Osteoblast (primary cell): ENCODE results near the gene IL17RD. TPM values are rescaled to one million over a fixed set of nuclear protein-coding genes. Genes with fewer than 3 reads are reported as not detected.

Experiments
- DNase-seq: peaks from one replicate; pipeline ENCODE4 v3.0.0; 2011; ENCODE audit warnings: low spot score, mixed read lengths; ENCODE audit not compliant: insufficient read length; ENCODE audit errors: missing footprints
- H2AFZ ChIP-seq: 2 replicates; pipeline ENCODE4 v1.6.0; 2011; ENCODE audit warnings: mild to moderate bottlenecking, low read length
- H3K27ac ChIP-seq: 2 replicates; pipeline ENCODE4 v1.5.1; 2011; ENCODE audit warnings: mild to moderate bottlenecking, low read depth, low read length, moderate library complexity
- H3K27me3 ChIP-seq: 2 replicates; pipeline ENCODE4 v1.6.0; 2012; ENCODE audit warnings: mild to moderate bottlenecking, control low read depth, inconsistent platforms, low read length, moderate library complexity; ENCODE audit not compliant: insufficient read depth
- H3K36me3 ChIP-seq: 2 replicates; pipeline ENCODE4 v1.5.1; 2011; ENCODE audit warnings: mild to moderate bottlenecking, low read length, control low read depth, moderate library complexity; ENCODE audit not compliant: insufficient read depth
- H3K4me1 ChIP-seq: 2 replicates; pipeline ENCODE4 v1.5.1; 2011; ENCODE audit warnings: mild to moderate bottlenecking, low read length, control low read depth, moderate library complexity; ENCODE audit not compliant: insufficient read depth
- H3K4me2 ChIP-seq: 2 replicates; pipeline ENCODE4 v1.6.0; 2011; ENCODE audit warnings: mild to moderate bottlenecking, low read length; ENCODE audit not compliant: insufficient read depth
- H3K4me3 ChIP-seq: fragments of 200-600 bp; sonication (generic); 3 replicates; pipeline ENCODE4 v1.5.1; 2012; ENCODE audit warnings: mild to moderate bottlenecking, low read length, inconsistent platforms; ENCODE audit not compliant: insufficient read depth
- H3K79me2 ChIP-seq: 2 replicates; pipeline ENCODE4 v1.6.0; 2012; ENCODE audit warnings: mild to moderate bottlenecking, low read length, control low read depth, inconsistent platforms; ENCODE audit not compliant: insufficient read depth
- H3K9me3 ChIP-seq: 2 replicates; pipeline ENCODE4 v1.5.1; 2011; ENCODE audit warnings: low read depth, low read length, control low read depth
- H4K20me1 ChIP-seq: 2 replicates; pipeline ENCODE4 v1.6.0; 2012; ENCODE audit warnings: mild to moderate bottlenecking, low read length, control low read depth; ENCODE audit not compliant: insufficient read depth
- CTCF ChIP-seq: IDR thresholded peaks from 2 replicates; pipeline ENCODE4 v1.5.1; 2011; ENCODE audit warnings: mild to moderate bottlenecking, low read depth, low read length, moderate library complexity; ENCODE audit errors: extremely low read depth
- total RNA-seq: library from RNA; depleted of rRNA; stranded (reverse); fragments of >200 nt; gene quantifications from 2 replicates; pipeline ENCODE4 v1.2.3, GENCODE V29; 2012

Gene IL17RD
- total RNA-seq, 1 donor = 2.2 TPM

- H3K4me1 ChIP-seq = no peaks in the 10 kb centered on the region
- H3K36me3 ChIP-seq = no peaks in the 10 kb centered on the region
- H2AFZ ChIP-seq = no peak overlapping the region
- no peak overlapping the region for H3K4me3 ChIP-seq
- no peaks in the 10 kb centered on the region for H3K9me3 ChIP-seq
- no peak for TF ChIP-seq CTCF
- no peaks in the 10 kb centered on the region for H3K79me2 ChIP-seq
- DNase-seq = no peak
- no peak overlapping the region for H3K4me2 ChIP-seq
- no peaks in the 10 kb centered on the region for H4K20me1 ChIP-seq
- H3K27ac ChIP-seq = no peak overlapping the region
- H3K27me3 ChIP-seq = peaks cover 26% of the 10 kb centered on the region
These were observed 6.1 kb downstream of the IL17RD start for GRCh38 chr3:57158813-57159738.

GRCh38 chr3:57158325-57158724 is 6.8 kb downstream of the IL17RD start:
- no peak for TF ChIP-seq CTCF
- Histone ChIP-seq H3K4me3 (no peak overlapping the region), H3K27me3 (peaks cover 20% of the 10 kb centered on the region), H3K4me2 (no peak overlapping the region), H3K9me3 (no peaks in the 10 kb centered on the region), H3K36me3 (no peaks in the 10 kb centered on the region), H3K79me2 (no peaks in the 10 kb centered on the region), H3K4me1 (no peaks in the 10 kb centered on the region), H4K20me1 (no peaks in the 10 kb centered on the region), H2AFZ (no peak overlapping the region), H3K27ac (no peak overlapping the region)
- DNase-seq = no peak

- Histone ChIP-seq H3K4me2 (no peak overlapping the region), H3K9me3 (no peaks in the 10 kb centered on the region), H3K27ac (no peak overlapping the region), H3K36me3 (no peaks in the 10 kb centered on the region), H3K4me3 (no peak overlapping the region), H2AFZ (no peak overlapping the region), H3K79me2 (no peaks in the 10 kb centered on the region), H3K4me1 (no peaks in the 10 kb centered on the region), H4K20me1 (no peaks in the 10 kb centered on the region), H3K27me3 (peaks cover 13% of the 10 kb centered on the region)
- no peak for DNase-seq
- no peak for TF ChIP-seq CTCF
These were observed 7.6 kb downstream of the IL17RD start for GRCh38 chr3:57157545-57157944.

- H2AFZ ChIP-seq = no peak overlapping the region
- H3K9me3 ChIP-seq = no peaks in the 10 kb centered on the region
- H3K27me3 ChIP-seq = peaks cover 2% of the 10 kb centered on the region
- peaks cover 13% of the 10 kb centered on the region for H3K4me1 ChIP-seq
- H4K20me1 ChIP-seq = no peaks in the 10 kb centered on the region
- no peak overlapping the region for H3K4me2 ChIP-seq
- no peak for DNase-seq
- no peaks in the 10 kb centered on the region for H3K79me2 ChIP-seq
- no peak overlapping the region for H3K27ac ChIP-seq
- no peaks in the 10 kb centered on the region for H3K36me3 ChIP-seq
- no peak overlapping the region for H3K4me3 ChIP-seq
- TF ChIP-seq CTCF = no peak
These were observed 9.9 kb downstream of the IL17RD start for GRCh38 chr3:57155310-57155643.
